H1 (cell line): ENCODE results near the gene TP53BP2. TPM values are rescaled to one million over a fixed set of nuclear protein-coding genes. Genes with fewer than 3 reads are reported as not detected.

ENCODE experiments used
- PHF8 ChIP-seq: fragments of 200-600 bp; sonication (generic); conservative IDR thresholded peaks from 2 replicates; pipeline ENCODE4 v1.7.1; 2012; ENCODE audit warnings: low read depth, mild to moderate bottlenecking, inconsistent platforms, low read length, moderate library complexity
- polyA plus RNA-seq, 7 experiments: library from polyadenylated mRNA; depleted of rRNA in 3 of 7; stranded (reverse) in 5 of 7; unstranded in 2 of 7; fragments of >200 nt in 5 of 7; fragments of 200-250 nt in 2 of 7; gene quantifications; 1 replicate in 5 of 7; 2 replicates in 1 of 7; 4 replicates in 1 of 7; pipeline versions ENCODE4 v1.2.1 to v1.2.3, GENCODE V29; 2011 to 2013; ENCODE audit warnings: missing spikeins in 2 of 7, mixed read lengths in 2 of 7
- total RNA-seq: library from RNA; stranded (reverse); fragmentation: NEBNext Ultra II Directional; extraction: Animal tissue kit (Norgen Biotek cat#: 25700); gene quantifications from 2 replicates; pipeline ENCODE4 v1.2.1, GENCODE V29; 2021
- TF ChIP-seq, protein P1 (sequence below): IDR thresholded peaks from 2 replicates; pipeline ENCODE4 v1.6.1; 2012; ENCODE audit warnings: inconsistent platforms
- TF ChIP-seq, protein P2 (sequence below): IDR thresholded peaks from 2 replicates; pipeline ENCODE4 v1.6.1; 2012; ENCODE audit warnings: inconsistent platforms

Gene TP53BP2
- total and polyA plus RNA-seq, 2 of the 8 experiments (the other 6 are each of a cell fraction or from before 2014, with no cell fraction given), result 18.0 to 38.7 TPM

DNA sequence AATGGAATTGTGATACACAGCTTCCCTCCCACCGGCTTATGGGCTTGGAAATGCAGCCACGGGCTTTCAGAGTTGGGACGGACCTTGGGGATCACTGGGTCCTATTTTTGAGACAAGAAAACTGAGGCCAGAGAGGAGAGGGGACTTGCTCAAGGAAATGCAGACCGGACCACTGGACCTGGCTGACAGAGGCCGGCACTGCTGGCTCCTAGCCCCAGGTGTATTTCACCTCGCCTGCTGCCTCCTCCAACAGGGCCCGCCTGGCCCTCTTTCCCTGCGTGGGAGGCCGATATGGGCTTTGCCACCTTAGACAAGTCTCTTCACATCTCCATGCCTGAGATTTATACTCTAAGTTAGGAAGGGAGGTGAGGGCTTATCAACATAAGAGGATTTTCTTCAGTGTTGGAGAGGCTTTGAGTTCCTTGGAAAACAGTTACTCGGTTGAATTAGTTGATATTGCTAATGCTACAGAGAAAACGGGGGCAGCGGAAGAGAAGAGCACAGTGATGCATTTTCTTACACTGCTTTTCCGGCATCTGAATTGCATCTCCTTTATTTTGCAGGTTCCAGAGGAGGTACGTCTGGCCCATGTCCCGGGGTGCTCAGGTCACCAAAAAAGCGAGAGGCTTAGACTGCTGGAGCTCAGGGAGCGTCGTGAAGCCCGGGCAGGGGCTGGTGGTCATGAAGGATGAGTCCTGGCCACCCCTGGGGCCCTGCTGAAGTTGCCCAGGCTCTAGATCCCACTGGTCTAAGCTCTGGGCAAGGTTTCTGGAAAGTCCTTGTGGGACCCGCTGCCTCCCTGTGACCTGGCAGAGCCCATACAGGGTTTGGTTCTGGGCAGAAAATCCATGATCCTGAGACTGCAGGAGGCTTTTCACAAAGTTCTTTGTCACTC is 88.7 kb downstream of the TP53BP2 start (continued):
- TF ChIP-seq, protein P1, sequence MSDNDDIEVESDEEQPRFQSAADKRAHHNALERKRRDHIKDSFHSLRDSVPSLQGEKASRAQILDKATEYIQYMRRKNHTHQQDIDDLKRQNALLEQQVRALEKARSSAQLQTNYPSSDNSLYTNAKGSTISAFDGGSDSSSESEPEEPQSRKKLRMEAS, result no peak
- no peak for TF ChIP-seq PHF8
- TF ChIP-seq, protein P2, sequence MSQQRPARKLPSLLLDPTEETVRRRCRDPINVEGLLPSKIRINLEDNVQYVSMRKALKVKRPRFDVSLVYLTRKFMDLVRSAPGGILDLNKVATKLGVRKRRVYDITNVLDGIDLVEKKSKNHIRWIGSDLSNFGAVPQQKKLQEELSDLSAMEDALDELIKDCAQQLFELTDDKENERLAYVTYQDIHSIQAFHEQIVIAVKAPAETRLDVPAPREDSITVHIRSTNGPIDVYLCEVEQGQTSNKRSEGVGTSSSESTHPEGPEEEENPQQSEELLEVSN, result no peak
- TF ChIP-seq, all 59 proteins: peak for 0
